GM23248 (cell line): ENCODE measurements around the gene PCDHGA1. TPM values are rescaled to one million over a fixed set of nuclear protein-coding genes. Genes with fewer than 3 reads are reported as not detected.

Experiments used
- DNase-seq: peaks from one replicate; pipeline ENCODE4 v3.0.0-alpha.2; 2015
- H2AFZ ChIP-seq: fragments of 200-600 bp; sonication (generic); 2 replicates; pipeline ENCODE4 v1.6.1; 2016; ENCODE audit warnings: antibody characterized with exemption
- H3F3A ChIP-seq: fragments of 200-600 bp; sonication (generic); 2 replicates; pipeline ENCODE4 v1.6.1; 2016; ENCODE audit warnings: mild to moderate bottlenecking, antibody characterized with exemption, mixed run types; ENCODE audit not compliant: insufficient read depth
- H3K27ac ChIP-seq: fragments of 200-600 bp; sonication (generic); 2 replicates; pipeline ENCODE4 v1.5.1; 2016; ENCODE audit warnings: mild to moderate bottlenecking
- H3K27me3 ChIP-seq: fragments of 200-600 bp; sonication (generic); replicated peaks from 2 replicates; pipeline ENCODE4 v1.6.1; 2016; ENCODE audit warnings: mild to moderate bottlenecking; ENCODE audit not compliant: insufficient read depth
- H3K36me3 ChIP-seq: fragments of 200-600 bp; sonication (generic); 2 replicates; pipeline ENCODE4 v1.6.1; 2016; ENCODE audit warnings: low read depth, mild to moderate bottlenecking
- H3K4me1 ChIP-seq: fragments of 200-600 bp; sonication (generic); 2 replicates; pipeline ENCODE4 v1.6.1; 2016; ENCODE audit warnings: mild to moderate bottlenecking; ENCODE audit not compliant: insufficient read depth
- H3K4me2 ChIP-seq: fragments of 200-600 bp; sonication (generic); one replicate; pipeline ENCODE4 v1.6.1; 2016; ENCODE audit warnings: mild to moderate bottlenecking; ENCODE audit not compliant: unreplicated experiment
- H3K4me3 ChIP-seq: fragments of 200-600 bp; sonication (generic); 2 replicates; pipeline ENCODE4 v1.5.1; 2016; ENCODE audit warnings: mild to moderate bottlenecking
- H3K79me2 ChIP-seq: fragments of 200-600 bp; sonication (generic); 2 replicates; pipeline ENCODE4 v1.6.1; 2016; ENCODE audit warnings: mild to moderate bottlenecking; ENCODE audit not compliant: insufficient read depth
- H3K9ac ChIP-seq: fragments of 200-600 bp; sonication (generic); 2 replicates; pipeline ENCODE4 v1.6.1; 2016; ENCODE audit warnings: mild to moderate bottlenecking
- H3K9me2 ChIP-seq: fragments of 200-600 bp; sonication (generic); 2 replicates; pipeline ENCODE4 v1.6.1; 2016; ENCODE audit warnings: mixed run types, mild to moderate bottlenecking, moderate library complexity; ENCODE audit not compliant: insufficient read depth
- H3K9me3 ChIP-seq: fragments of 200-600 bp; sonication (generic); one replicate; pipeline ENCODE4 v1.6.1; 2017; ENCODE audit warnings: low read depth
- H4K20me1 ChIP-seq: fragments of 200-600 bp; sonication (generic); 2 replicates; pipeline ENCODE4 v1.6.0; 2016; ENCODE audit not compliant: insufficient read depth
- EZH2 ChIP-seq: fragments of 200-600 bp; sonication (generic); IDR thresholded peaks from 2 replicates; pipeline ENCODE4 v1.6.1; 2018; ENCODE audit warnings: antibody characterized with exemption, mild to moderate bottlenecking; ENCODE audit not compliant: insufficient read depth, poor library complexity, severe bottlenecking
- EZH2phosphoT487 ChIP-seq: fragments of 200-600 bp; sonication (generic); IDR thresholded peaks from 2 replicates; pipeline ENCODE4 v1.6.1; 2018; ENCODE audit warnings: antibody characterized with exemption, moderate library complexity, mild to moderate bottlenecking, low read depth; ENCODE audit not compliant: insufficient read depth
- WGBS, 2 experiments: methylation state at CpG; one replicate each; pipeline ENCODE4 v1.1.6; 2015 to 2017; ENCODE audit warnings: low lambda C conversion rate in 2 of 2, low coverage in 1 of 2; ENCODE audit errors: missing lambda C conversion rate in 2 of 2; 5-methylcytosine and 5-hydroxymethylcytosine counted together
- in situ Hi-C: fragments of 300-500 bp; cut with MboI; formaldehyde crosslinking; loops from 2 replicates; pipeline ENCODE4 v1.15.0; 2020
- polyA plus RNA-seq: library from polyadenylated mRNA; unstranded; fragments of >200 nt; fragmentation: Nextera tagmentation; extraction: Ambion mirVana; gene quantifications from 2 replicates; pipeline ENCODE4 v1.2.1, GENCODE V29; 2016
- total RNA-seq: library from RNA; depleted of rRNA; stranded (reverse); fragments of >200 nt; shearing (Covaris generic); gene quantifications from 2 replicates; pipeline ENCODE4 v1.2.3, GENCODE V29; 2014

Gene PCDHGA1
- total and polyA plus RNA-seq, 2 experiments from 2014 or later, result 0.63 to 1.8 TPM

- Histone ChIP-seq H2AFZ (no peak overlapping the region), H3K4me3 (peak overlapping the region; percentile 88), H3F3A (peaks cover 47% of the 10 kb centered on the region), H3K9me2 (no peaks in the 10 kb centered on the region), H3K27me3 (no peaks in the 10 kb centered on the region), H3K9me3 (no peaks in the 10 kb centered on the region), H3K79me2 (peaks cover 58% of the 10 kb centered on the region), H3K9ac (peak overlapping the region; percentile 84), H3K4me2 (peak overlapping the region; percentile 93), H4K20me1 (peaks cover 9% of the 10 kb centered on the region; the same call in 1 of the 2 replicates), H3K4me1 (peaks cover 29% of the 10 kb centered on the region), H3K27ac (peak overlapping the region; percentile 76), H3K36me3 (no peaks in the 10 kb centered on the region; the same call in 1 of the 2 replicates)
- 5 to 8% methylated on average over 24 of the region's 24 CpGs for WGBS, 2 experiments
- DNase-seq, result peak; percentile 33
- no peak for TF ChIP-seq EZH2
- TF ChIP-seq EZH2phosphoT487, result no peak
- in situ Hi-C loops, result no loop called here
These were observed 146.8 kb downstream of the PCDHGA1 start for GRCh38 chr5:141477044-141477575.

- 10% methylated on average over 13 of the region's 13 CpGs for WGBS, 2 experiments
- no peak overlapping the region for H2AFZ ChIP-seq
- H3F3A ChIP-seq, result peaks cover 47% of the 10 kb centered on the region
- H3K4me2 ChIP-seq, result peak overlapping the region; percentile 93
- peak overlapping the region; percentile 84 for H3K9ac ChIP-seq
- H3K4me1 ChIP-seq, result peaks cover 29% of the 10 kb centered on the region
- DNase-seq, result peak; percentile 54
- H3K36me3 ChIP-seq, result no peaks in the 10 kb centered on the region; the same call in 1 of the 2 replicates
- H3K9me3 ChIP-seq, result no peaks in the 10 kb centered on the region
- H3K79me2 ChIP-seq, result peaks cover 60% of the 10 kb centered on the region
- TF ChIP-seq EZH2phosphoT487 (no peak), EZH2 (no peak)
- no peaks in the 10 kb centered on the region for H3K9me2 ChIP-seq
- H4K20me1 ChIP-seq, result peaks cover 9% of the 10 kb centered on the region; the same call in 1 of the 2 replicates
- in situ Hi-C loops, result no loop called here
- no peaks in the 10 kb centered on the region for H3K27me3 ChIP-seq
- H3K27ac ChIP-seq, result peak overlapping the region; percentile 76; the same call in 1 of the 2 replicates
- peak overlapping the region; percentile 88 for H3K4me3 ChIP-seq
These were observed 147.5 kb downstream of the PCDHGA1 start for GRCh38 chr5:141477815-141478214.

DNA sequence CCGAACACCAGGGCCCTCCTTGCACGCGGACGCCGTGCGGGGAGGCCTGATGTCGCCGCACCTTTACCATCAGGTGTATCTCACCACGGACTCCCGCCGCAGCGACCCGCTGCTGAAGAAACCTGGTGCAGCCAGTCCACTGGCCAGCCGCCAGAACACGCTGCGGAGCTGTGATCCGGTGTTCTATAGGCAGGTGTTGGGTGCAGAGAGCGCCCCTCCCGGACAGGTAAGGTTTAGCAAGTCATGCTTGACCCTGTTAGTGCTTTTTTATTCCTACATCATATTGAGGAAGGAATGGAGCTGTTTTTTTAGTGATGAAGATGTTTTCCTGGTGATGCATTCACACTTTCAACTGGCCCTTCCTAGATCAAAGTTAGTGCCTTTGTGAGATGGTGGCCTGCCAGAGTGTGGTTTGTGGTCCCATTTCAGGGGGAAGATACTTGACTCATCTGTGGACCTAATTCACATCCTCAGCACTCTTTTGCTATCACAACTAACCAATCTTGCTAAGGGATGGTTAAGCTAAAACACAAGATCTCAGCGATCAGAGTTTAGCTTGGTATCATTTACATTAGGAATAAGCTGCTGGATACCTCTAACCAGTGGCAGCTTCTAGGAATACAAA is 148.1 kb downstream of the PCDHGA1 start:
- TF ChIP-seq EZH2phosphoT487 (no peak), EZH2 (no peak)
- Histone ChIP-seq H3K4me3 (peak overlapping the region; percentile 88), H4K20me1 (peaks cover 9% of the 10 kb centered on the region; the same call in 1 of the 2 replicates), H3K9ac (peak overlapping the region; percentile 84), H3K9me2 (no peaks in the 10 kb centered on the region), H3K4me2 (peak overlapping the region; percentile 93), H3K36me3 (no peaks in the 10 kb centered on the region; the same call in 1 of the 2 replicates), H3K4me1 (peaks cover 29% of the 10 kb centered on the region), H3F3A (peaks cover 41% of the 10 kb centered on the region), H2AFZ (no peak overlapping the region), H3K9me3 (no peaks in the 10 kb centered on the region), H3K79me2 (peaks cover 66% of the 10 kb centered on the region), H3K27me3 (no peaks in the 10 kb centered on the region), H3K27ac (no peak overlapping the region)
- in situ Hi-C loops, result no loop called here
- WGBS, 2 experiments, result 4% methylated on average over 20 of the region's 20 CpGs
- peak; percentile 58 for DNase-seq

DNA sequence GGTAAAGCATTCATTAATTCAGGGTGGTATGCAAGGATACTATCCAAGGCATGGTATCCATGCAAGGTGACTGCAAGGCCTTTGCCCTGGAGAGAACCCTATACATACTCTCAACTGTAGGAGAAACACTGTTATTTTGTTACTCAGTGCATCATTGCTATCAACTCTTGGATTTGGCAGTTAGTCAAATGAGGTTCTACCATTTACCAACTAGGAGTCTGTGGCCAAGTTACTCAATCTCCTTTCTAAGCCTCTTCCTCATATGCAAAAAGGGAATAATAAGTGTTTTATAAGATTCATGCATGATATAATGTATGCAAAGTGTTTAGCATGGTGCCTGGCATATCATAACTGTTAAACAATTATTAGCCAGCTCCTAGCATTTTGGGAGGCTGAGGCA is 149.5 kb downstream of the PCDHGA1 start:
- H3F3A ChIP-seq, result peaks cover 33% of the 10 kb centered on the region
- H3K79me2 ChIP-seq, result peaks cover 72% of the 10 kb centered on the region
- H2AFZ ChIP-seq, result no peak overlapping the region
- H3K9ac ChIP-seq, result no peak overlapping the region
- H3K27me3 ChIP-seq, result no peaks in the 10 kb centered on the region
- H3K27ac ChIP-seq, result no peak overlapping the region
- in situ Hi-C loops, result no loop called here
- peaks cover 9% of the 10 kb centered on the region; the same call in 1 of the 2 replicates for H4K20me1 ChIP-seq
- no peak overlapping the region for H3K4me2 ChIP-seq
- H3K4me1 ChIP-seq, result peaks cover 37% of the 10 kb centered on the region
- TF ChIP-seq EZH2 (no peak), EZH2phosphoT487 (no peak)
- no peaks in the 10 kb centered on the region for H3K9me3 ChIP-seq
- H3K4me3 ChIP-seq, result no peak overlapping the region
- peak; percentile 43 for DNase-seq
- H3K9me2 ChIP-seq, result no peaks in the 10 kb centered on the region
- H3K36me3 ChIP-seq, result no peaks in the 10 kb centered on the region; the same call in 1 of the 2 replicates
